SJCRH30 (cell line): ENCODE results near the gene OPCML. TPM values are rescaled to one million over a fixed set of nuclear protein-coding genes. Genes with fewer than 3 reads are reported as not detected.

Experiments
- DNase-seq, 2 experiments: peaks; one replicate each; pipeline ENCODE4 v3.0.0-alpha.2; 2015 to 2020
- H3K27ac ChIP-seq: fragments of 250-450 bp; sonication (Bioruptor Pico); 2 replicates; pipeline ENCODE4 v1.5.1; 2020; ENCODE audit warnings: mild to moderate bottlenecking, moderate library complexity
- H3K27me3 ChIP-seq: fragments of 250-450 bp; sonication (Bioruptor Pico); 2 replicates; pipeline ENCODE4 v1.5.1; 2020; ENCODE audit warnings: mild to moderate bottlenecking, moderate library complexity
- H3K36me3 ChIP-seq: fragments of 250-450 bp; sonication (Bioruptor Pico); 2 replicates; pipeline ENCODE4 v1.5.1; 2020; ENCODE audit warnings: mild to moderate bottlenecking, moderate library complexity
- H3K4me1 ChIP-seq: fragments of 250-450 bp; sonication (Bioruptor Pico); 2 replicates; pipeline ENCODE4 v1.5.1; 2020; ENCODE audit warnings: mild to moderate bottlenecking, moderate library complexity
- H3K4me3 ChIP-seq: fragments of 250-450 bp; sonication (Bioruptor Pico); 2 replicates; pipeline ENCODE4 v1.5.1; 2020; ENCODE audit warnings: mild to moderate bottlenecking, moderate library complexity
- H3K9me3 ChIP-seq: fragments of 250-450 bp; sonication (Bioruptor Pico); replicated peaks from 2 replicates; pipeline ENCODE4 v1.5.1; 2020; ENCODE audit warnings: mild to moderate bottlenecking, moderate library complexity
- total RNA-seq: library from RNA; depleted of rRNA; stranded (reverse); fragments of >200 nt; shearing (Covaris generic); gene quantifications from 2 replicates; pipeline ENCODE4 v1.2.3, GENCODE V29; 2014

Gene OPCML
- total RNA-seq, 1 experiment from 2014 or later: not detected

- no peaks in the 10 kb centered on the region for H3K9me3 ChIP-seq
- H3K36me3 ChIP-seq: no peaks in the 10 kb centered on the region
- H3K27me3 ChIP-seq: no peaks in the 10 kb centered on the region
- no peak overlapping the region for H3K4me3 ChIP-seq
- DNase-seq: no peak
- no peaks in the 10 kb centered on the region for H3K4me1 ChIP-seq
- H3K27ac ChIP-seq: no peak overlapping the region
Observed at GRCh38 chr11:133522344-133522743, 10.0 kb downstream of the OPCML start.

DNA sequence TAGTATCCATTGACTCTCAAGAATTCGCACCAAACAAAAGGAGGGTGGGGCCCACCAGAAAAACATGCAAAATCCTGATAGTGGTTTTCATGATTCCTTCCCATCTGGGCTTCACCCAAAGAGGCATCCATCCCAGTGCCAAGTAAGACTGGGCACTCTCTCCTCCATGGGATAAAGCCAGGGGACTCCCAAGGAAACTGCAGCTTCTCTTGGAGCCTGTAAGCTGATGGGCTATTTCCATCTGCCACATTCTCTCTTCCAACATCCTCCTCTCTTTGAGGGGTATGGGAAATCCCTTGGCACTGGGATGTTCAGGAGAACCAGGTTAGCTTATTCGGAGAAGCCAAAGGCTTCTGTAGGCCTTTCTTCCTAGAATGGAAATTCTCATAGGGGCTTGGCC is 10.8 kb downstream of the OPCML start:
- H3K36me3 ChIP-seq: no peaks in the 10 kb centered on the region
- no peaks in the 10 kb centered on the region for H3K4me1 ChIP-seq
- no peak for DNase-seq
- no peak overlapping the region for H3K4me3 ChIP-seq
- no peaks in the 10 kb centered on the region for H3K27me3 ChIP-seq
- H3K27ac ChIP-seq: no peak overlapping the region
- no peaks in the 10 kb centered on the region for H3K9me3 ChIP-seq

GRCh38 chr11:133520707-133521106 is 11.6 kb downstream of the OPCML start:
- no peaks in the 10 kb centered on the region for H3K36me3 ChIP-seq
- no peaks in the 10 kb centered on the region for H3K9me3 ChIP-seq
- no peak for DNase-seq
- H3K27ac ChIP-seq: no peak overlapping the region
- no peaks in the 10 kb centered on the region for H3K4me1 ChIP-seq
- H3K27me3 ChIP-seq: no peaks in the 10 kb centered on the region
- H3K4me3 ChIP-seq: no peak overlapping the region

DNA sequence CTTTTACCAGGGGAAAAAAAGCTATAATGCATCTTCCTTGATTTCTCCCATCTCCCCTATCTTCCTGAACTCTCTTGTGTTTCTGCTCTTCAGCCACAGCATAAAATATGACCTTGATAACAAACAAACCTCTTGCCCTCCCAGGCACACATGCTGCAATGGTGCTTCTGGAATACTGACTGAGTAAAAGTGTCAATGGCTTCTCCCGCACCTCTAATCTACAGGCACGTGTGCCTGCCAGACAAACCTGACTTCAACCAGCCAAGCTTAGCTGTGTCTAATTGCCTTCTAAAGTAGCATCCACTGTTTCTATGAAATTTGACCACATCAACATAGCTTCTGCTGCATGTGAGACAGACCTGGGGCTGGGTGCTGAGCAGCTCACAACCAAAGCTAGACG is 12.7 kb downstream of the OPCML start:
- no peaks in the 10 kb centered on the region for H3K27me3 ChIP-seq
- H3K4me3 ChIP-seq: no peak overlapping the region
- no peaks in the 10 kb centered on the region for H3K4me1 ChIP-seq
- no peaks in the 10 kb centered on the region for H3K36me3 ChIP-seq
- H3K27ac ChIP-seq: no peak overlapping the region
- no peaks in the 10 kb centered on the region for H3K9me3 ChIP-seq
- no peak for DNase-seq

DNA sequence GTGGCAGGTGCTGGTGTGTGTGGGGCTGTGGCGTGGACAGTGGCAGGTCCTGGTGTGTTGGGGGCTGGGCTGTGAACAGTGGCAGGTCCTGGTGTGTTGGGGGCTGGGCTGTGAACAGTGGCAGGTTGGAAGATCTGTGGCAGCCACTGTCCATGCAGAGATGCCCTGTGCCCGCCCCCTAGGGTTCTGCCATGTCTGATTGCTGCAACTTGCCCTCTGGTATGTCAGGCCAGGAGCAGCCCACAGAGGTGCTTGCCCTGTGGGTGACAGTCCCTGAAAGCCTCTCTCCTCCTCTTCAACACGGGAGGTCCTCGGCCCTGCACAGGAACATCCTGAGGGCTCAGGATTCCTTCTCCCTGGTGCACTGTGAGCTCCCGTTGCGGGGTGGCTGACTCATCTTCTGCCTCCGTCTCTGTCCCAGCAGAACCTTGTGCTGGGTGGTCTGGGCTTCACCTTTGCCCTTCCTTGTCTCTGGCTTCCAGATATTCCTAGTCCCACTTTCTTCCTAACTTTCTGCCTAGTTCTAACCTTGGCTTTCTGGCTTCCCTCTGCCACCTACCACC is 13.5 kb downstream of the OPCML start:
- Histone ChIP-seq H3K4me1 (no peaks in the 10 kb centered on the region), H3K36me3 (no peaks in the 10 kb centered on the region), H3K4me3 (no peak overlapping the region), H3K27me3 (no peaks in the 10 kb centered on the region), H3K9me3 (no peaks in the 10 kb centered on the region), H3K27ac (no peak overlapping the region)
- DNase-seq: no peak

DNA sequence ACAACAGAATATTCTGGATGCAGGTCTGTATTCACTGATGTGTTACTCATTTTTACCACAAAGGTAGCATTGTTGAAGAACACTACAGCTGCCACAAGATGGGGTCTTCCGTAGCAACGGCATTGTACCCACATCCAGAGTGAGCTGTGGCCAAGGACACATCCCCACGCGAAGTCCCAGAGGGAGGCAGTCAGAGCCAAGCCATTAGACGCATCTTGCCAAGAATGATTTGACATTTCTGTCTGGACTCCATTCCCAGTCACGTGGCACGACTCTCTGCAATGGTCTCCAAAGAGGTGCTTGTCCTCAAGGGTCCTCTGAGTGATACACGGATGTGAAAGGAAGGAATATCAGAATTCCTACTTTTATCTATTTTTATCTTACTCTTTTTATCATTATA is 15.5 kb downstream of the OPCML start:
- H3K4me1 ChIP-seq: no peaks in the 10 kb centered on the region
- H3K27ac ChIP-seq: no peak overlapping the region
- H3K27me3 ChIP-seq: no peaks in the 10 kb centered on the region
- no peaks in the 10 kb centered on the region for H3K36me3 ChIP-seq
- H3K9me3 ChIP-seq: no peaks in the 10 kb centered on the region
- no peak for DNase-seq
- H3K4me3 ChIP-seq: no peak overlapping the region

DNA sequence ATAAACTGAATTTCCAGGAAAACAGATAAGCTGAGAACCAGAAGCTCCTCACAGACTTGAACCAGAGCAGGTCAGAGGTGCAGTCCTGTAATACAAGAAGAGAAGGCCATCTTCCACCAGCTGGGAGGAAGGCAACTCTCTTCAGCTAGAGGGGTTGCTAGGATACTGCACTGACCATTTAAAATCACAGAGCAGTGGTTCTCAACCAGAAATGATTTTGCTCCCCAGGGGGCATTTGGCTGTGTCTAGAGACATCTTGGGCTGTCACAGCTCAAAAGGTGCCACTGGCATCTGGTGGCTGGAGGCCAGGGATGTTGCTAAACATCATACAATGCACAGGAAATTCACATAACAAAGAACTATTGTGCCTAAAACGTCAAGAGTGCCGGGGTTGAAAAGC is 17.2 kb downstream of the OPCML start:
- H3K27ac ChIP-seq: no peak overlapping the region
- no peak for DNase-seq
- H3K4me1 ChIP-seq: no peaks in the 10 kb centered on the region
- H3K9me3 ChIP-seq: no peaks in the 10 kb centered on the region
- H3K4me3 ChIP-seq: no peak overlapping the region
- no peaks in the 10 kb centered on the region for H3K27me3 ChIP-seq
- H3K36me3 ChIP-seq: no peaks in the 10 kb centered on the region

DNA sequence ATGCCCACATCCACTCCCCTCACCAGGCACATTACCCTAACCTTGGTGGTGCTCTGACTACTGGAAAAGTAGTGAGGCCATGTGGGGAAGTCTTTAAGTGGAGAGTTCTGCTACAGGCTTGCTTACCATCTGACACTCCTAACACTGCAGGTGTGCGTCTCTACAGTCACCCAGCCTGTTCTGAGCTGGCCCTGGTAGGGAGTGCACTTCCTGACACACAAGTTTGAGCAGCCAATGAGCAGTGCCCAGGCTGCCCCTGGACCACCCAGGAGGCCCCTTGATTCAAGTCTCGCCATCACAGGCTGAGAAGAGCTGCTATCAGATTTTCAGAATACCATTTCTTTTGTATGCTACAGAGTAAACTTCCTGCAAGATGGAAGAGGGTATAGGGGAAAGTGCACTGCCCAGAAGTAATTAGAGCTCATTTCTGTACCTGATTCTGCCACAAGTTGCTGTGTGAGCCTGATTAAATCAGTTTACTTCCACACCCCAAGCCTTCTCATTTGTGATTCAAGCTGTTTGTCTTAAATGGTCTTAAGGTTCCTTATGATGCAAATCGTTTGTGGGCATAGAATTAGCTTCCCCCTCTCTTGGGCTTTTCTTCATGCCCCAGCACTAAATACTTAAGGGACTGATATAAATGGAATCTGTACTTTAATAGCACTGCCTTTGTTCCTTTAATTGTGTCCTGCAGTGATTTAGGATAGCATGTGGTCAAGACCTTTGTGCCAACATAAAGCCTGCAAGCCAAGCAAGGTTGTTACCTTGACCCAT is 22.2 kb downstream of the OPCML start:
- H3K4me1 ChIP-seq: no peaks in the 10 kb centered on the region
- no peak for DNase-seq
- no peak overlapping the region for H3K4me3 ChIP-seq
- no peak overlapping the region for H3K27ac ChIP-seq
- no peaks in the 10 kb centered on the region for H3K27me3 ChIP-seq
- no peaks in the 10 kb centered on the region for H3K36me3 ChIP-seq
- no peaks in the 10 kb centered on the region for H3K9me3 ChIP-seq

- Histone ChIP-seq H3K4me3 (no peak overlapping the region), H3K4me1 (no peaks in the 10 kb centered on the region), H3K27ac (no peak overlapping the region), H3K36me3 (no peaks in the 10 kb centered on the region), H3K9me3 (no peaks in the 10 kb centered on the region), H3K27me3 (no peaks in the 10 kb centered on the region; the same call in 1 of the 2 replicates)
- DNase-seq: no peak
Observed at GRCh38 chr11:133508468-133508867, 23.8 kb downstream of the OPCML start.

GRCh38 chr11:133507185-133507584 is 25.1 kb downstream of the OPCML start:
- Histone ChIP-seq H3K9me3 (no peaks in the 10 kb centered on the region), H3K4me3 (no peak overlapping the region), H3K27ac (no peak overlapping the region), H3K27me3 (no peaks in the 10 kb centered on the region; the same call in 1 of the 2 replicates), H3K4me1 (no peaks in the 10 kb centered on the region), H3K36me3 (no peaks in the 10 kb centered on the region)
- no peak for DNase-seq

- no peaks in the 10 kb centered on the region for H3K4me1 ChIP-seq
- H3K36me3 ChIP-seq: no peaks in the 10 kb centered on the region
- DNase-seq: no peak
- no peak overlapping the region for H3K27ac ChIP-seq
- H3K27me3 ChIP-seq: no peaks in the 10 kb centered on the region; the same call in 1 of the 2 replicates
- no peaks in the 10 kb centered on the region for H3K9me3 ChIP-seq
- H3K4me3 ChIP-seq: no peak overlapping the region
Observed at GRCh38 chr11:133506551-133507094, 25.7 kb downstream of the OPCML start.

DNA sequence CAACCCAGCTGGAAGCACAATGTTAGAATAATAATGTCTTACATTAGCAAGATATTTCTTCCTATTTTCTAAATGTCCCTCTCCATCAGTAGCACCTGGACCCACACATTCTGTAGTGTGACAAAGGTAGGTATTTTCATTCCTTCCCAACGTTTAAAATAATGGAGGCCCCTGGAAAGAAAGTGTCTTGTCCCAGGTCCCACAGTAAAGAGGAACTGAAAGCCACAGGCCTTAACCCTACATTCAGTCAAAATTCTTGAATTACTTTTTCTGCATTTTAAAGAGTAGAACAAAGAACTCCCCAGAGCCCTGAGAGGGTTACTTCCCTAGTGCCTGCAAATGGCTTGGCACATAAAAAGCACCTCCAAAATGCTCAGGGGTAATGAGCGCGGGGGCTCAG is 26.3 kb downstream of the OPCML start:
- no peaks in the 10 kb centered on the region; the same call in 1 of the 2 replicates for H3K27me3 ChIP-seq
- H3K4me1 ChIP-seq: no peaks in the 10 kb centered on the region
- no peak overlapping the region for H3K27ac ChIP-seq
- DNase-seq: no peak
- no peaks in the 10 kb centered on the region for H3K9me3 ChIP-seq
- H3K36me3 ChIP-seq: no peaks in the 10 kb centered on the region
- no peak overlapping the region for H3K4me3 ChIP-seq

DNA sequence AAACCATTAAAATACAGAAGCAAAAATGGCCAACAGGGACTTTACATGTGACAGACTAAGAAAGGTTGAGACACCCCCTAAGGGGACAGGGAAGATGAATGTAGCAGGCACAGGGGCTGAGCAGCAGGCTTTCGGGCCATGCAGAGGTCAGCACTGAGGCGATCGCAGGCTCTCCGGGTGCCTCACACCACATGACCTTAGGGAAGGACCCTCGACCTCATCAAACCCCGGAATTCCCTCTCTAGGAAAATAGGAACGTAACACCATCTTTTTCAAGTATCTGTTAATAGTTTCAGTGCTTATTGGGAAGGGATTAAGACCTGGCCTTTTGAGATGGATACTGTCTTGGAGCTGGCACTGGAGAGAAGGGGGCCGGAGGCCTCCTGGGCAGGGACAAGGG is 27.4 kb downstream of the OPCML start:
- H3K27ac ChIP-seq: no peak overlapping the region
- no peaks in the 10 kb centered on the region for H3K36me3 ChIP-seq
- H3K4me3 ChIP-seq: no peak overlapping the region
- H3K9me3 ChIP-seq: no peaks in the 10 kb centered on the region
- no peaks in the 10 kb centered on the region for H3K4me1 ChIP-seq
- no peaks in the 10 kb centered on the region; the same call in 1 of the 2 replicates for H3K27me3 ChIP-seq
- DNase-seq: no peak

- no peak for DNase-seq
- Histone ChIP-seq H3K36me3 (no peaks in the 10 kb centered on the region), H3K4me3 (no peak overlapping the region), H3K27me3 (no peaks in the 10 kb centered on the region; the same call in 1 of the 2 replicates), H3K9me3 (no peaks in the 10 kb centered on the region), H3K27ac (no peak overlapping the region), H3K4me1 (no peaks in the 10 kb centered on the region)
Observed at GRCh38 chr11:133503776-133504175, 28.5 kb downstream of the OPCML start.

- Histone ChIP-seq H3K4me3 (no peak overlapping the region), H3K36me3 (no peaks in the 10 kb centered on the region), H3K9me3 (no peaks in the 10 kb centered on the region), H3K27ac (no peak overlapping the region), H3K4me1 (no peaks in the 10 kb centered on the region), H3K27me3 (no peaks in the 10 kb centered on the region; the same call in 1 of the 2 replicates)
- no peak for DNase-seq
Observed at GRCh38 chr11:133503236-133503635, 29.1 kb downstream of the OPCML start.
